Measurements from ENCODE around the gene SRC.

Gene SRC

DNA sequence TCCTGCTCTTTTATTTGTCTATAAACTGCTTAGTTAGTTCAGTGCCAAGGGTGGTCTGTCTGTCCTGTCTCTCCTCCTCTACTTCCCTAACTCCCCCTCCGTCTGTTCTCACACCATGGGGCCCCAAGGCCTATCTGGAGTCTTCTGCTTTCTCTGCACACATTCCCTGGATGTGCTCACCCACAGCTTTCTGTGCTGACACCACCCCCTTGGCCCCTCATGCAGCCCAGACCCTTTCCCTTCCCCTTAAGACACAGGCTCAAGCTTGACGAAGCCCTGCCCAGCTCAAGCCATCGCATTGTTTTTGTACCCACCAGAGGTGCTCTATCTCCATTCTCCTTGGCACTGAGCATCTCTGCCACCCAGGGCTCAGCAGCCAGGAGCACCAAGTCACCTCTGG is 97.0 kb downstream of the SRC start:
- TF ChIP-seq REST (IDR thresholded peaks at IDR 0.05; ENCODE audit: insufficient replicate concordance, low read depth) (no peak), SPI1 (IDR thresholded peaks at IDR 0.05; ENCODE audit: borderline replicate concordance, low read depth) (no peak)
- Histone ChIP-seq H3K27me3 (ENCODE audit: insufficient read depth, poor library complexity, severe bottlenecking) (no peaks in the 10 kb centered on the region), H3K27ac (replicated peaks) (no peak overlapping the region), H3K4me3 (replicated peaks; ENCODE audit: insufficient read depth, low read length) (no peak overlapping the region)
- DNase-seq (ENCODE audit: low read depth in 1 of 2, low spot score in 1 of 2) = no peak

- Histone ChIP-seq H3K27me3 (ENCODE audit: insufficient read depth, poor library complexity, severe bottlenecking) (no peaks in the 10 kb centered on the region), H3K4me3 (replicated peaks; ENCODE audit: insufficient read depth, low read length) (no peak overlapping the region), H3K27ac (replicated peaks) (no peak overlapping the region)
- no peak for DNase-seq (ENCODE audit: low read depth in 1 of 2, low spot score in 1 of 2)
- no peak for TF ChIP-seq REST (IDR thresholded peaks at IDR 0.05; ENCODE audit: insufficient replicate concordance, low read depth)
- no peak for TF ChIP-seq POLR2AphosphoS5 (IDR thresholded peaks at IDR 0.05; ENCODE audit: low read depth)
- no peak for TF ChIP-seq CTCF (IDR thresholded peaks at IDR 0.05; ENCODE audit: insufficient read depth, low read length)
- TF ChIP-seq GABPA (IDR thresholded peaks at IDR 0.05; ENCODE audit: low read depth) = no peak
- no peak for TF ChIP-seq SPI1 (IDR thresholded peaks at IDR 0.05; ENCODE audit: borderline replicate concordance, low read depth)
Observed at GRCh38 chr20:37443596-37443995, 97.7 kb downstream of the SRC start.

- TF ChIP-seq REST (IDR thresholded peaks at IDR 0.05; ENCODE audit: insufficient replicate concordance, low read depth) (no peak), GABPA (IDR thresholded peaks at IDR 0.05; ENCODE audit: low read depth) (no peak), SPI1 (IDR thresholded peaks at IDR 0.05; ENCODE audit: borderline replicate concordance, low read depth) (no peak), POLR2AphosphoS5 (IDR thresholded peaks at IDR 0.05; ENCODE audit: low read depth) (no peak), CTCF (IDR thresholded peaks at IDR 0.05; ENCODE audit: insufficient read depth, low read length) (no peak)
Observed at GRCh38 chr20:37445041-37445440, 99.1 kb downstream of the SRC start.

More at GRCh38 chr20:37445041-37445440, 99.1 kb downstream of the SRC start:
- Histone ChIP-seq H3K27me3 (ENCODE audit: insufficient read depth, poor library complexity, severe bottlenecking) (no peaks in the 10 kb centered on the region), H3K27ac (replicated peaks) (no peak overlapping the region), H3K4me3 (replicated peaks; ENCODE audit: insufficient read depth, low read length) (no peak overlapping the region)
- DNase-seq (ENCODE audit: low read depth in 1 of 2, low spot score in 1 of 2) = no peak

Data from HL-60 (cell line).